Subcutaneous adipose tissue (tissue), 4 donors: ENCODE results near the gene STOX1. TPM values are rescaled to one million over a fixed set of nuclear protein-coding genes. Genes with fewer than 3 reads are reported as not detected.

Experiments used
- total RNA-seq, 4 donors: library from RNA; depleted of rRNA; stranded (reverse); fragments of >200 nt; gene quantifications; one replicate each; pipeline ENCODE4 v1.1.0, GENCODE V29; 2016
- TF ChIP-seq, protein P1 (sequence below): fragments of 450-650 bp; IDR thresholded peaks from one replicate; pipeline ENCODE4 v1.5.1; 2016; ENCODE audit warnings: low read depth, mild to moderate bottlenecking, control low read depth, antibody characterized with exemption, moderate library complexity

The STOX1 gene
- total RNA-seq, 4 donors from 2014 or later = 2.9 to 32.2 (median 14.2) TPM

DNA sequence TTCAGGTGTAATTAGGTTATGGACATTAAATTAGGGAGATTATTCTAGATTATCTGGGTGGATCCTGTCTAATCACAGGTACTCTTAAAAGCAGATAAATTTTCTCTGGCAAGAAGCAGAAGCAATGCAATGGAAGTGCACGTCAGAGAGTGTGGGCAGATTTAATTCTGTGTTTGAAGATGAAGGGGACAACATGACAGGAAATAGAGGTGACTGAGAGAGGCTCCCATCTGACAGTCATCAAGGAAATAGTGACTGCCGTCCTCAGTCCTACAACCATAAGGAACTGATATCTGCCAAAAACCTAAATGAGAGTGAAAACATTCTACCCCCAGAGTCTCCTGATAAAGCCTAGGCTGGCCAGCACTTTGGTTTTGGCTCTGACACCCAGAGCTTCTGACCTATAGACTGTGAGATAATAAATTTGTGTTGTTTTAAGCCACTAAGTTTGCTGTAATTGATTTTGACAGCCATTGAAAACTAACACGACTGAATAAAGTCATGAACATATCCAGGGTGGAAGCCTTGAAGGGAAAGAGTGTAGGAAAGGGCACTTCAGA is 43.3 kb downstream of the STOX1 start:
- TF ChIP-seq, protein P1, sequence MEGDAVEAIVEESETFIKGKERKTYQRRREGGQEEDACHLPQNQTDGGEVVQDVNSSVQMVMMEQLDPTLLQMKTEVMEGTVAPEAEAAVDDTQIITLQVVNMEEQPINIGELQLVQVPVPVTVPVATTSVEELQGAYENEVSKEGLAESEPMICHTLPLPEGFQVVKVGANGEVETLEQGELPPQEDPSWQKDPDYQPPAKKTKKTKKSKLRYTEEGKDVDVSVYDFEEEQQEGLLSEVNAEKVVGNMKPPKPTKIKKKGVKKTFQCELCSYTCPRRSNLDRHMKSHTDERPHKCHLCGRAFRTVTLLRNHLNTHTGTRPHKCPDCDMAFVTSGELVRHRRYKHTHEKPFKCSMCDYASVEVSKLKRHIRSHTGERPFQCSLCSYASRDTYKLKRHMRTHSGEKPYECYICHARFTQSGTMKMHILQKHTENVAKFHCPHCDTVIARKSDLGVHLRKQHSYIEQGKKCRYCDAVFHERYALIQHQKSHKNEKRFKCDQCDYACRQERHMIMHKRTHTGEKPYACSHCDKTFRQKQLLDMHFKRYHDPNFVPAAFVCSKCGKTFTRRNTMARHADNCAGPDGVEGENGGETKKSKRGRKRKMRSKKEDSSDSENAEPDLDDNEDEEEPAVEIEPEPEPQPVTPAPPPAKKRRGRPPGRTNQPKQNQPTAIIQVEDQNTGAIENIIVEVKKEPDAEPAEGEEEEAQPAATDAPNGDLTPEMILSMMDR = no peak

GRCh38 chr10:68871105-68871711 is 43.9 kb downstream of the STOX1 start:
- TF ChIP-seq, protein P1 = no peak

DNA sequence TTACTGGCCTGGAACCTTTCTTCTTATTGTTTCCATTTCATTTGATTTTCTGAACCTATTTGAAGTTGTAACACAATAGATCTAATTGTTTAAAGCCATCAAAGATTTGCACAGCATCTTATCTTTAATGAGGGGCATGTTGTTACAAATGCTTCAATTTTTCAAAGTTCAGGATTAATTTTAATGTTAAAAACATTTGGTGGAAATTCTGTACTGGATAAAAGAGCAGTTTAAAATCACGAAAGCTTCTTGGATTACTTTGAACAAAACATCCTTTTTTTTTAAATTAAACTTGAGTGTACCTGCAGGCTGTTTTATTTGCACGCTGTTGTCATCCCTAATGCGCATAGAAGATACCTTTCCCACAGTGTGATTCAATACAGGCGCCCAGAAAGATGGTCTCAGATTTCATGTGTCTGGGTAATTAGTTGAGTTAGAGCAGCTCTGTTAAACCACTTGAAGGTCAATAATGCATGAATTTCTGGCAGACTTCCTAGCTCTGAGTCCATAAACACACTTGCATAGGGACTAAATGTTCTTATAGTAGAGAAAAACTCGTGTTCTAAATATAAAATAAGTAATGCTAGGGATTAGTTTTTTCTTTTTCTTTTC is 44.5 kb downstream of the STOX1 start:
- TF ChIP-seq, protein P1 = no peak

DNA sequence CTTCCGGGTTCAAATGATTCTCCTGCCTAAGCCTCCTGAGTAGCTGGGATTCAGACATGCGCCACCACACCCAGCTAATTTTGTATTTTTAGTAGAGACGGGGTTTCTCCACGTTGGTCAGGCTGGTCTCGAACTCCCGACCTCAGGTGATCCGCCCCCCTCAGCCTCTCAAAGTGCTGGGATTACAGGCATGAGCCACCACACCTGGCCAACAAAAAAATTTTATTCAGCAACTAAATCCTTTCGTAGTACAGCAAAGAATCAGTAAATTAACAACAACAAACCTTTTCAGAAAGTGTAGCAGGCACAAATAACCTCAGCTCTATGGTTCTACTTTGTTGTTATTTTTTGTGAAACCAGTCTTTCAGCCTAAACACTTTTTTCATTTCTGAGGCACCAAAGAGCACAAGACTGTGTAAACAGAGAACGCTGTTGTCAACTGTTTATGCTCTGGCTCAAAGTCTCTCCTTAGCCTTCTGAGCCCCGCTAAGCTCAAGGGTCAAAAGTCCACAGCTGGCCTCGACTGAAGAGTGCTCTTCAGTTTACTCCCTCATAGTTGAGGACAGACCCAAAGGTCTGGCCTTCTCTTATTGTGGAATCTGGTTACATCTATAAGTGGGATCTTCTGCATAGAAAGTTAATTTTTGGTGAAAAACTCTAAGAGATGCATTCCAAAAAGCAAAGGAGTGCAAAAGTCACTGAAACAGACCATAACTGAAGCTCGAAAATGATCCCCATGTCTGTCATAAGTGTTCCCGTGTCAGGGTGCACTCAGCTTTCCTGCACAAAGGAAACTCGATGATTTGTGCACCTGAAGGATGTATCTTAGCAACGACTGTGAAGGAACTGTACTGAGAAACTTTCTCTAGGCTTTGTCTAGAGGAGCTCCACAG is 49.2 kb downstream of the STOX1 start:
- TF ChIP-seq, protein P1 = no peak

- TF ChIP-seq, protein P1 = no peak
Measured at GRCh38 chr10:68877482-68878110, 50.3 kb downstream of the STOX1 start.

DNA sequence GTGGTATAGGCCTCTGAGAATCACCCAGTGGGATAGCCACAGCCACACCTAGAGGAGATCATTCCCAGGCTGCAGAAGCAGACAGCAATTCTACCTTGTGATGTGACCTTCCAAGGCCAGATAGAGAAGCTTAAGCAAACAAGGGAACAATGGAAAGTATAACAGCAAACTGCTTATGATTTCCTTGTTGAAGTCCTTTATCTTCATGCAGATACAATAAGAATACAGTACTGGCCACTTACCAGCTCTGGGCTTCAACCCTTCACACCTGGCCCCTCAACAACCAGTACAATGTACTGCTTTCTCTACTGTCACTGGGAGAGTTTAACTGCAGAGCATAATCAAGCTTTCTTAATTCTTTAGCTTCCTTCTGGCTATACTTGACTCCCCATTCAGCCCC is 51.2 kb downstream of the STOX1 start:
- TF ChIP-seq, protein P1 = no peak
